H9 (cell line): Measurements from ENCODE around the gene ST14. TPM values are rescaled to one million over a fixed set of nuclear protein-coding genes. Genes with fewer than 3 reads are reported as not detected.

Experiments
- DNase-seq: peaks from one replicate; pipeline ENCODE4 v3.0.0-alpha.2; 2017
- H2AFZ ChIP-seq: one replicate; pipeline ENCODE4 v1.6.1; 2013; ENCODE audit warnings: mild to moderate bottlenecking, low read length, control low read depth, moderate library complexity
- H2AK5ac ChIP-seq: 2 replicates; pipeline ENCODE4 v1.6.1; 2013; ENCODE audit warnings: low read length, control low read depth, mixed read lengths; ENCODE audit not compliant: insufficient read length
- H2BK120ac ChIP-seq: one replicate; pipeline ENCODE4 v1.6.1; 2013; ENCODE audit warnings: low read depth, mild to moderate bottlenecking, low read length, control low read depth, inconsistent platforms; ENCODE audit not compliant: poor library complexity, severe bottlenecking
- H2BK12ac ChIP-seq: 2 replicates; pipeline ENCODE4 v1.6.1; 2013; ENCODE audit warnings: low read length, control low read depth, mixed read lengths, low read depth; ENCODE audit not compliant: insufficient read length
- H2BK15ac ChIP-seq: 2 replicates; pipeline ENCODE4 v1.6.1; 2013; ENCODE audit warnings: low read depth, low read length, control low read depth
- H2BK20ac ChIP-seq: one replicate; pipeline ENCODE4 v1.6.1; 2013; ENCODE audit warnings: low read depth, mild to moderate bottlenecking, low read length, control low read depth, inconsistent platforms; ENCODE audit not compliant: poor library complexity, severe bottlenecking
- H2BK5ac ChIP-seq: 2 replicates; pipeline ENCODE4 v1.6.1; 2013; ENCODE audit warnings: low read length, control low read depth, mixed read lengths; ENCODE audit not compliant: insufficient read length
- H3K14ac ChIP-seq: 2 replicates; pipeline ENCODE4 v1.6.1; 2013; ENCODE audit warnings: low read length, control low read depth; ENCODE audit not compliant: insufficient read depth
- H3K18ac ChIP-seq: 2 replicates; pipeline ENCODE4 v1.6.1; 2013; ENCODE audit warnings: low read depth, mild to moderate bottlenecking, mixed read lengths, low read length, control low read depth; ENCODE audit not compliant: insufficient read length
- H3K23ac ChIP-seq: 2 replicates; pipeline ENCODE4 v1.6.1; 2013; ENCODE audit warnings: low read length, control low read depth, mixed read lengths, low read depth; ENCODE audit not compliant: insufficient read length
- H3K23me2 ChIP-seq: 2 replicates; pipeline ENCODE4 v1.6.1; 2013; ENCODE audit warnings: low read depth, mild to moderate bottlenecking, mixed read lengths, low read length, control low read depth; ENCODE audit not compliant: insufficient read length, poor library complexity, severe bottlenecking
- H3K27ac ChIP-seq: 2 replicates; pipeline ENCODE4 v1.5.1; 2013; ENCODE audit warnings: low read length, control low read depth, mixed read lengths, low read depth; ENCODE audit not compliant: insufficient read length
- H3K27me3 ChIP-seq: 2 replicates; pipeline ENCODE4 v1.6.1; 2013; ENCODE audit warnings: low read length, control low read depth, inconsistent platforms; ENCODE audit not compliant: insufficient read depth
- H3K4ac ChIP-seq: 2 replicates; pipeline ENCODE4 v1.6.1; 2013; ENCODE audit warnings: low read depth, mild to moderate bottlenecking, control low read depth, inconsistent platforms, low read length, moderate library complexity
- H3K4me1 ChIP-seq: 2 replicates; pipeline ENCODE4 v1.6.1; 2013; ENCODE audit warnings: low read length, control low read depth, inconsistent platforms; ENCODE audit not compliant: insufficient read depth
- H3K4me2 ChIP-seq: 2 replicates; pipeline ENCODE4 v1.6.1; 2013; ENCODE audit warnings: low read length, control low read depth, mixed read lengths; ENCODE audit not compliant: insufficient read length, insufficient read depth
- H3K56ac ChIP-seq: 2 replicates; pipeline ENCODE4 v1.6.1; 2013; ENCODE audit warnings: low read depth, mild to moderate bottlenecking, mixed read lengths, low read length, control low read depth; ENCODE audit not compliant: insufficient read length
- H3K79me1 ChIP-seq: 2 replicates; pipeline ENCODE4 v1.6.1; 2013; ENCODE audit warnings: low read depth, mild to moderate bottlenecking, moderate library complexity, low read length, control low read depth, inconsistent platforms; ENCODE audit not compliant: insufficient read depth, poor library complexity, severe bottlenecking
- H3K79me2 ChIP-seq: 2 replicates; pipeline ENCODE4 v1.6.1; 2013; ENCODE audit warnings: low read length, control low read depth, inconsistent platforms; ENCODE audit not compliant: insufficient read depth
- H3K9ac ChIP-seq: 2 replicates; pipeline ENCODE4 v1.6.1; 2013; ENCODE audit warnings: low read length, control low read depth, mixed read lengths; ENCODE audit not compliant: insufficient read length; ENCODE audit errors: extremely low read depth
- H3K9me3 ChIP-seq: one replicate; pipeline ENCODE4 v1.6.1; 2013; ENCODE audit warnings: low read depth, low read length, inconsistent platforms; ENCODE audit not compliant: control insufficient read depth
- H3T11ph ChIP-seq: one replicate; pipeline ENCODE4 v1.6.1; 2013; ENCODE audit warnings: mild to moderate bottlenecking, low read length, control low read depth, inconsistent platforms
- H4K20me1 ChIP-seq: one replicate; pipeline ENCODE4 v1.6.1; 2013; ENCODE audit not compliant: control insufficient read depth, insufficient read length, insufficient read depth
- H4K5ac ChIP-seq: 2 replicates; pipeline ENCODE4 v1.6.1; 2013; ENCODE audit warnings: low read depth, mild to moderate bottlenecking, mixed read lengths, low read length, control low read depth; ENCODE audit not compliant: insufficient read length
- H4K8ac ChIP-seq: replicated peaks from 2 replicates; pipeline ENCODE4 v1.6.1; 2013; ENCODE audit warnings: low read length, control low read depth, mixed read lengths, low read depth; ENCODE audit not compliant: insufficient read length
- H4K91ac ChIP-seq: 2 replicates; pipeline ENCODE4 v1.6.1; 2013; ENCODE audit warnings: low read depth, mild to moderate bottlenecking, moderate library complexity, mixed read lengths, low read length, control low read depth; ENCODE audit not compliant: insufficient read length
- H3K27ac Mint-ChIP-seq, 3 experiments: 2 replicates in 2 of 3; 3 replicates in 1 of 3; pipeline ENCODE4 v1.8.0; 2020 to 2021; ENCODE audit warnings: mixed read lengths in 3 of 3, mild to moderate bottlenecking in 1 of 3, moderate library complexity in 1 of 3
- H3K27me3 Mint-ChIP-seq: 2 replicates; pipeline ENCODE4 v1.8.0; 2021; ENCODE audit warnings: low read depth, mild to moderate bottlenecking, moderate library complexity, mixed read lengths
- H3K36me3 Mint-ChIP-seq, 3 experiments: 2 replicates in 2 of 3; 3 replicates in 1 of 3; pipeline ENCODE4 v1.8.0; 2020 to 2021; ENCODE audit warnings: low read depth in 3 of 3, mixed read lengths in 3 of 3; ENCODE audit not compliant: insufficient read depth in 1 of 3
- H3K4me1 Mint-ChIP-seq, 2 experiments: 2 replicates each; pipeline ENCODE4 v1.8.0; 2020; ENCODE audit warnings: mixed read lengths in 2 of 2
- H3K4me3 Mint-ChIP-seq, 2 experiments: 2 replicates in 1 of 2; 3 replicates in 1 of 2; pipeline ENCODE4 v1.8.0; 2020 to 2021; ENCODE audit warnings: mild to moderate bottlenecking in 2 of 2, mixed read lengths in 2 of 2, moderate library complexity in 1 of 2
- H3K9me3 Mint-ChIP-seq, 2 experiments: 2 replicates in 1 of 2; 3 replicates in 1 of 2; pipeline ENCODE4 v1.8.0; 2020; ENCODE audit warnings: mild to moderate bottlenecking in 2 of 2, mixed read lengths in 2 of 2, moderate library complexity in 1 of 2
- CTCF ChIP-seq: fragments of 200-600 bp; sonication (generic); conservative IDR thresholded peaks from 3 replicates; pipeline ENCODE4 v1.8.0; 2021; ENCODE audit warnings: antibody characterized with exemption, mild to moderate bottlenecking
- WGBS: extraction: QIAGEN DNeasy Blood & Tissue Kit; methylation state at CpG from one replicate; pipeline ENCODE4 v1.1.7; 2013; ENCODE audit warnings: missing lambda C conversion rate, low lambda C conversion rate, mixed read lengths; ENCODE audit not compliant: insufficient read length; ENCODE audit errors: extremely low coverage; 5-methylcytosine and 5-hydroxymethylcytosine counted together
- total RNA-seq: library from RNA; stranded (reverse); gene quantifications from 2 replicates; pipeline ENCODE4 v1.2.1, GENCODE V29; 2021

The ST14 gene
- total RNA-seq, 1 experiment from 2014 or later: 22.4 TPM

- H3K9me3 Mint-ChIP-seq: no peaks in the 10 kb centered on the region
- H3K27ac Mint-ChIP-seq: no peak overlapping the region
- Histone ChIP-seq H3K9me3 (no peaks in the 10 kb centered on the region), H3K4me1 (no peaks in the 10 kb centered on the region), H3K4me2 (no peak overlapping the region), H4K8ac (no peak overlapping the region), H3K27ac (no peak overlapping the region), H3K79me2 (no peaks in the 10 kb centered on the region), H2BK120ac (no peak overlapping the region), H3K14ac (no peak overlapping the region), H2BK5ac (no peak overlapping the region), H3K79me1 (peaks cover 2% of the 10 kb centered on the region), H4K91ac (no peak overlapping the region), H3K9ac (no peak overlapping the region), H2BK12ac (no peak overlapping the region), H3K4ac (no peak overlapping the region), H3K27me3 (no peaks in the 10 kb centered on the region), H2AFZ (no peak overlapping the region), H3T11ph (no peak overlapping the region), H4K20me1 (no peaks in the 10 kb centered on the region), H3K56ac (no peak overlapping the region), H2BK15ac (no peak overlapping the region), H3K18ac (no peak overlapping the region), H3K23ac (no peak overlapping the region), H3K23me2 (no peaks in the 10 kb centered on the region), H2BK20ac (no peak overlapping the region), H2AK5ac (no peak overlapping the region), H4K5ac (no peak overlapping the region)
- no peaks in the 10 kb centered on the region for H3K27me3 Mint-ChIP-seq
- DNase-seq: no peak
- peaks cover 73 to 88% (median 85%) of the 10 kb centered on the region in 3 experiments; a peak in 6 of 7 replicates for H3K36me3 Mint-ChIP-seq
- no CpG with 5 or more reads among the region's 4 CpGs for WGBS
- H3K4me3 Mint-ChIP-seq: no peak overlapping the region
- H3K4me1 Mint-ChIP-seq: peaks cover 2 to 3% of the 10 kb centered on the region in 2 experiments; a peak in 1 of 4 replicates
- no peak for TF ChIP-seq CTCF
These were observed 33.9 kb upstream of the ST14 start for GRCh38 chr11:130125638-130126037.
